Measurements from ENCODE around the gene SULT1A2.

DNA sequence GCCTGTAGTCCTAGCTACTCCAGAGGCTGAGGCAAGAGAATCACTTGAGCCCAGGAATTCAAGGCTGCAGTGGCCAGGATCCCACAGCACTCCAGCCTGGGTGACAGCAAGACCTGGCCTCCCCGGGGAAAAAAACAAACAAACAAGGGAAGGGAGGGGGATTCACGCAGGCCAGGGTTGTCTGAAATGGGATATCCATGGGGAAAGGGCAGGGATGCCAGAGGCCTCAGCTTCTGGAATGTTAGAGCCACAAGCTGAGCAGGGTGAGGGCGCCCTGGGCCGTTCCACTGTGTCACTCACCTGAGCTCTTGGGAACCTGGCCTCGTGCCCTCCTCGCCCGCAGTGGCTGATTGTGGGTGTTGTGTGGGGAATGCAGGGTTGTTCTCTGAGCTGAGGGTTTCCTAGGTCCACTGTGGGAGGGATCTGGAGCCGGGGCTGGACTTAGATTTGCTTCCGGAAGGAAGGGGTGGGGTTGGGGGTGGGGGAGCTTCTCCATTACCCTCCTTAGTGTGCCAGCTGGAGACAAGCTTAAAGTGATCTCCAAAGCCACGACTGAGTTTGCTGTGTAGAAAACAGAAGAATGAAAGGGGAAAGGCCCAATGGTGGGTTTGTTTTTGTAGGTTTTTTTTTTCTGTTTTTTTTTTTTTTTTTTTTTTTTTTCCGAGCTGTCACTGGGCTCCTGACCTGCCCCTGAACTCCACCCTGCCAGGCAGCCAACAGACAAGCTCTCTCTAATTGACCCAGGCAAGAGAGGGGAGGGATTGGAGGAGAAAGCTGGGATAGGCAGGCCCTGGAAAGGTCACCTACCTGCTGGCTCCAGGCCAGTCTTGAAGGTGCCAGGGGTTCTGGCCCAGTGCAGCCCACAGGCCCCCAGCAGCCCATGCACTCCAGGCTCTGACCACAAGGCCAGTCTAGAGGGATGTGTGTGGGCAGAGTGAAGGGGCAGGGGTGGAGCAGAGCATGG is 13.1 kb upstream of the SULT1A2 start, which contains the start of gene SULT1A1:
- TF ChIP-seq, protein P1, sequence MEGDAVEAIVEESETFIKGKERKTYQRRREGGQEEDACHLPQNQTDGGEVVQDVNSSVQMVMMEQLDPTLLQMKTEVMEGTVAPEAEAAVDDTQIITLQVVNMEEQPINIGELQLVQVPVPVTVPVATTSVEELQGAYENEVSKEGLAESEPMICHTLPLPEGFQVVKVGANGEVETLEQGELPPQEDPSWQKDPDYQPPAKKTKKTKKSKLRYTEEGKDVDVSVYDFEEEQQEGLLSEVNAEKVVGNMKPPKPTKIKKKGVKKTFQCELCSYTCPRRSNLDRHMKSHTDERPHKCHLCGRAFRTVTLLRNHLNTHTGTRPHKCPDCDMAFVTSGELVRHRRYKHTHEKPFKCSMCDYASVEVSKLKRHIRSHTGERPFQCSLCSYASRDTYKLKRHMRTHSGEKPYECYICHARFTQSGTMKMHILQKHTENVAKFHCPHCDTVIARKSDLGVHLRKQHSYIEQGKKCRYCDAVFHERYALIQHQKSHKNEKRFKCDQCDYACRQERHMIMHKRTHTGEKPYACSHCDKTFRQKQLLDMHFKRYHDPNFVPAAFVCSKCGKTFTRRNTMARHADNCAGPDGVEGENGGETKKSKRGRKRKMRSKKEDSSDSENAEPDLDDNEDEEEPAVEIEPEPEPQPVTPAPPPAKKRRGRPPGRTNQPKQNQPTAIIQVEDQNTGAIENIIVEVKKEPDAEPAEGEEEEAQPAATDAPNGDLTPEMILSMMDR (IDR thresholded peaks at IDR 0.05): no peak
- TF ChIP-seq POLR2A (IDR thresholded peaks at IDR 0.05) (no peak), EP300 (IDR thresholded peaks at IDR 0.05) (no peak)

Data from tibial nerve (tissue), 4 donors.